ENCODE results near the gene XRRA1. TPM values are rescaled to one million over a fixed set of nuclear protein-coding genes. Genes with fewer than 3 reads are reported as not detected.

XRRA1 gene
- total RNA-seq, 1 experiment from 2014 or later, result 23.5 TPM

- POLR2A ChIA-PET (ENCODE audit: unreplicated experiment), result no interaction called here
- intact Hi-C loops (cut with micrococcal nuclease), result no loop called here
- ATAC-seq (no peak), DNase-seq (no peak)
- peaks cover 27% of the 10 kb centered on the region; the same call in 1 of the 2 replicates for H3K36me3 ChIP-seq (ENCODE audit: low read depth, low read length)
- H3K79me2 ChIP-seq (ENCODE audit: low read length), result no peaks in the 10 kb centered on the region
- no peaks in the 10 kb centered on the region for H3K9me2 ChIP-seq (replicated peaks; ENCODE audit: low read length)
- BruUV-seq (replicated peaks), result no TSS peak
- no peak overlapping the region for H2AFZ ChIP-seq (ENCODE audit: low read length)
- H3K9ac ChIP-seq (ENCODE audit: low read length), result no peak overlapping the region
- CTCF ChIA-PET, result no interaction called here
- H4K20me1 ChIP-seq (ENCODE audit: low read length), result no peaks in the 10 kb centered on the region
- TF ChIP-seq EZH2phosphoT487 (IDR thresholded peaks at IDR 0.05; ENCODE audit: borderline replicate concordance, low read length) (no peak), CTCF (conservative IDR thresholded peaks at IDR 0.05; ENCODE audit: low read depth, low read length) (no peak), EZH2 (IDR thresholded peaks at IDR 0.05; ENCODE audit: low read length, unreplicated experiment) (no peak)
- H3K27ac ChIP-seq (ENCODE audit: low read length), result no peak overlapping the region
- no peaks in the 10 kb centered on the region for H3F3A ChIP-seq (ENCODE audit: low read length, unreplicated experiment)
- H3K27me3 ChIP-seq (ENCODE audit: low read length), result no peaks in the 10 kb centered on the region
- H3K9me3 ChIP-seq (ENCODE audit: low read length), result no peaks in the 10 kb centered on the region
- H3K4me1 ChIP-seq (ENCODE audit: insufficient read depth, low read length), result peaks cover 11% of the 10 kb centered on the region
- no peak overlapping the region for H3K4me2 ChIP-seq (ENCODE audit: low read length)
- H3K4me3 ChIP-seq (ENCODE audit: low read length), result no peak overlapping the region
These were observed 104.0 kb downstream of the XRRA1 start for GRCh38 chr11:74844865-74845264.

DNA sequence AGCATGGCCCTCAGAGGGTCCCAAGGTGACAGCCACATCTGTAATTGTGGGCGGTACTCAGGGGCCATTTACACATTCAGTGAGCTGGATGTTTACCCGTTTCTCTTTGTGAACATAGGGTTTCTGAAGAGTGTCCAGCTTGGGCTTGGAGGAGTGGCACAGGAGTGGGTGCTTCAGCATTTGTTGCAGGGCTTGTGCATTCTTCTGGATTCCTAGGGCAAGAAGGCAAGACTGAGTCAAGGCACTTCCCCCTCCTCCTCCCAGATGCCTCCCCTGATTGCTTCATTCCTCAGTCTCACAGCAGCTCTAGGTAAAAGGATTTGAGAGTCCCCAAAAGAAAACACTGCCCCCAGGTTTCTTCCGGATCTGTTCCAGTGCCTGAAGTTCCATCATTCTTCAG is 104.8 kb downstream of the XRRA1 start:
- ChIA-PET POLR2A (ENCODE audit: unreplicated experiment) (no interaction called here), CTCF (no interaction called here)
- Histone ChIP-seq H3K27ac (ENCODE audit: low read length) (no peak overlapping the region), H3F3A (ENCODE audit: low read length, unreplicated experiment) (no peaks in the 10 kb centered on the region), H3K27me3 (ENCODE audit: low read length) (no peaks in the 10 kb centered on the region), H4K20me1 (ENCODE audit: low read length) (no peaks in the 10 kb centered on the region), H3K4me2 (ENCODE audit: low read length) (no peak overlapping the region), H3K9ac (ENCODE audit: low read length) (no peak overlapping the region), H3K36me3 (ENCODE audit: low read depth, low read length) (peaks cover 27% of the 10 kb centered on the region; the same call in 1 of the 2 replicates), H3K9me2 (replicated peaks; ENCODE audit: low read length) (no peaks in the 10 kb centered on the region), H3K9me3 (ENCODE audit: low read length) (no peaks in the 10 kb centered on the region), H2AFZ (ENCODE audit: low read length) (no peak overlapping the region), H3K4me3 (ENCODE audit: low read length) (no peak overlapping the region), H3K4me1 (ENCODE audit: insufficient read depth, low read length) (peaks cover 3% of the 10 kb centered on the region), H3K79me2 (ENCODE audit: low read length) (no peaks in the 10 kb centered on the region)
- no peak for ATAC-seq
- intact Hi-C loops (cut with micrococcal nuclease), result no loop called here
- no peak for DNase-seq
- TF ChIP-seq CTCF (conservative IDR thresholded peaks at IDR 0.05; ENCODE audit: low read depth, low read length) (no peak), EZH2phosphoT487 (IDR thresholded peaks at IDR 0.05; ENCODE audit: borderline replicate concordance, low read length) (no peak), EZH2 (IDR thresholded peaks at IDR 0.05; ENCODE audit: low read length, unreplicated experiment) (no peak)
- no TSS peak for BruUV-seq (replicated peaks)

- Histone ChIP-seq H3K27ac (ENCODE audit: low read length) (no peak overlapping the region), H2AFZ (ENCODE audit: low read length) (no peak overlapping the region), H3F3A (ENCODE audit: low read length, unreplicated experiment) (no peaks in the 10 kb centered on the region), H3K9me3 (ENCODE audit: low read length) (no peaks in the 10 kb centered on the region), H3K9ac (ENCODE audit: low read length) (no peak overlapping the region), H3K27me3 (ENCODE audit: low read length) (no peaks in the 10 kb centered on the region), H4K20me1 (ENCODE audit: low read length) (no peaks in the 10 kb centered on the region), H3K9me2 (replicated peaks; ENCODE audit: low read length) (no peaks in the 10 kb centered on the region), H3K4me3 (ENCODE audit: low read length) (no peak overlapping the region), H3K4me1 (ENCODE audit: insufficient read depth, low read length) (no peaks in the 10 kb centered on the region), H3K36me3 (ENCODE audit: low read depth, low read length) (peaks cover 27% of the 10 kb centered on the region; the same call in 1 of the 2 replicates), H3K4me2 (ENCODE audit: low read length) (no peak overlapping the region), H3K79me2 (ENCODE audit: low read length) (no peaks in the 10 kb centered on the region)
- ChIA-PET POLR2A (ENCODE audit: unreplicated experiment) (no interaction called here), CTCF (no interaction called here)
- ATAC-seq (no peak; the same call in 1 of the 2 replicates), DNase-seq (no peak)
- BruUV-seq (replicated peaks), result no TSS peak
- intact Hi-C loops (cut with micrococcal nuclease), result no loop called here
- TF ChIP-seq EZH2phosphoT487 (IDR thresholded peaks at IDR 0.05; ENCODE audit: borderline replicate concordance, low read length), result no peak
- TF ChIP-seq CTCF (conservative IDR thresholded peaks at IDR 0.05; ENCODE audit: low read depth, low read length), result no peak
- TF ChIP-seq EZH2 (IDR thresholded peaks at IDR 0.05; ENCODE audit: low read length, unreplicated experiment), result no peak
These were observed 105.9 kb downstream of the XRRA1 start for GRCh38 chr11:74842967-74843366.

Measured in PC-3 (cell line).